Tibial nerve (tissue), 4 donors: ENCODE data around the gene PKNOX2. TPM values are rescaled to one million over a fixed set of nuclear protein-coding genes. Genes with fewer than 3 reads are reported as not detected.
A peak's percentile ranks its signal among the peaks of the same experiment; 100 is the strongest.

Experiments
- DNase-seq, 2 donors: peaks; one replicate each; pipeline ENCODE4 v3.0.0-alpha.2; 2019; ENCODE audit warnings: low spot score in 2 of 2
- H3K27ac ChIP-seq, 4 donors: fragments of 200-600 bp; sonication (generic) in 3 of 4; one replicate each; pipeline ENCODE4 v1.5.1; 2017 to 2019; ENCODE audit warnings: mild to moderate bottlenecking in 1 of 4
- H3K27me3 ChIP-seq, 2 donors: fragments of 200-600 bp; sonication (generic) in 1 of 2; one replicate each; pipeline versions ENCODE4 v1.5.1 to v1.6.0; 2017 to 2019
- H3K36me3 ChIP-seq, 3 donors: fragments of 200-600 bp; sonication (generic); one replicate each; pipeline ENCODE4 v1.5.1; 2018 to 2019
- H3K4me1 ChIP-seq, 4 donors: fragments of 200-600 bp; sonication (generic) in 3 of 4; one replicate each; pipeline ENCODE4 v1.5.1; 2017 to 2019
- H3K4me3 ChIP-seq, 4 donors: fragments of 200-600 bp; sonication (generic) in 3 of 4; one replicate each; pipeline ENCODE4 v1.5.1; 2017 to 2019; ENCODE audit warnings: mild to moderate bottlenecking in 1 of 4, moderate library complexity in 1 of 4
- H3K9me3 ChIP-seq, 4 donors: fragments of 200-600 bp; sonication (generic) in 3 of 4; one replicate each; pipeline ENCODE4 v1.5.1; 2017 to 2019
- CTCF ChIP-seq, 5 experiments: fragments of 200-600 bp in 3 of 5; fragments of 450-650 bp in 2 of 5; sonication (generic) in 3 of 5; IDR thresholded peaks; one replicate each; pipeline ENCODE4 v1.5.1; 2016 to 2019; ENCODE audit warnings: antibody characterized with exemption in 5 of 5, mild to moderate bottlenecking in 3 of 5, moderate library complexity in 2 of 5
- EP300 ChIP-seq, 2 donors: sonication (generic); formaldehyde crosslinking; IDR thresholded peaks; one replicate each; pipeline ENCODE4 v1.6.1; 2017; ENCODE audit warnings: antibody characterized with exemption in 2 of 2, mild to moderate bottlenecking in 1 of 2
- POLR2A ChIP-seq, 2 donors: fragments of 450-650 bp; IDR thresholded peaks; one replicate each; pipeline ENCODE4 v1.6.1; 2017; ENCODE audit warnings: antibody characterized with exemption in 2 of 2, mild to moderate bottlenecking in 2 of 2, moderate library complexity in 2 of 2
- WGBS, 2 donors: methylation state at CpG; one replicate each; pipeline ENCODE4 v1.1.5; 2018; 5-methylcytosine and 5-hydroxymethylcytosine counted together
- total RNA-seq, 4 donors: library from RNA; depleted of rRNA; stranded (reverse); fragments of >200 nt; gene quantifications; one replicate each; pipeline ENCODE4 v1.1.0, GENCODE V29; 2016

PKNOX2 gene
- total RNA-seq, 4 donors from 2014 or later: 5.7 to 7.2 (median 6.4) TPM

- Histone ChIP-seq H3K9me3 (no peaks in the 10 kb centered on the region), H3K4me3 (no peak overlapping the region), H3K4me1 (peaks cover 0 to 47% (median 6%) of the 10 kb centered on the region in 4 donors), H3K36me3 (peaks cover 0 to 17% (median 0%) of the 10 kb centered on the region in 3 donors), H3K27me3 (no peaks in the 10 kb centered on the region), H3K27ac (no peak overlapping the region)
- no peak for TF ChIP-seq CTCF (IDR thresholded peaks at IDR 0.05)
- no peak for TF ChIP-seq EP300 (IDR thresholded peaks at IDR 0.05)
- no peak for TF ChIP-seq POLR2A (IDR thresholded peaks at IDR 0.05)
- WGBS, 2 donors: 86 to 93% methylated on average over 13 of the region's 13 CpGs
- no peak for DNase-seq
These were observed 291.3 kb downstream of the PKNOX2 start for GRCh38 chr11:125455851-125456250.

GRCh38 chr11:125457814-125458343 is 293.3 kb downstream of the PKNOX2 start:
- peak; percentile 23 to 26 for DNase-seq
- Histone ChIP-seq H3K9me3 (no peaks in the 10 kb centered on the region), H3K4me3 (no peak overlapping the region), H3K4me1 (peaks cover 0 to 28% (median 0%) of the 10 kb centered on the region in 4 donors), H3K27ac (peak overlapping the region in 3 of 4 donors; percentile 42 to 77 (median 51)), H3K27me3 (no peaks in the 10 kb centered on the region), H3K36me3 (peaks cover 0 to 37% (median 0%) of the 10 kb centered on the region in 3 donors)
- peak in 1 of 2 donors; percentile 71 for TF ChIP-seq EP300 (IDR thresholded peaks at IDR 0.05)
- TF ChIP-seq CTCF (IDR thresholded peaks at IDR 0.05): no peak
- TF ChIP-seq POLR2A (IDR thresholded peaks at IDR 0.05): no peak
- WGBS, 2 donors: 19% methylated on average over 12 of the region's 12 CpGs

- 86 to 95% methylated on average over 5 to 6 of the region's 6 CpGs for WGBS, 2 donors
- no peak for DNase-seq
- Histone ChIP-seq H3K27me3 (no peaks in the 10 kb centered on the region), H3K4me1 (peaks cover 0 to 23% (median 0%) of the 10 kb centered on the region in 4 donors), H3K4me3 (no peak overlapping the region), H3K27ac (no peak overlapping the region), H3K36me3 (peaks cover 0 to 35% (median 0%) of the 10 kb centered on the region in 3 donors), H3K9me3 (no peaks in the 10 kb centered on the region)
- TF ChIP-seq POLR2A (IDR thresholded peaks at IDR 0.05) (no peak), CTCF (IDR thresholded peaks at IDR 0.05) (no peak), EP300 (IDR thresholded peaks at IDR 0.05) (no peak)
These were observed 295.7 kb downstream of the PKNOX2 start for GRCh38 chr11:125460275-125460674.

GRCh38 chr11:125463590-125464269 is 299.2 kb downstream of the PKNOX2 start:
- Histone ChIP-seq H3K27ac (no peak overlapping the region), H3K4me3 (no peak overlapping the region), H3K36me3 (peaks cover 0 to 30% (median 0%) of the 10 kb centered on the region in 3 donors), H3K4me1 (peaks cover 0 to 1% (median 0%) of the 10 kb centered on the region in 4 donors), H3K9me3 (no peaks in the 10 kb centered on the region), H3K27me3 (no peaks in the 10 kb centered on the region)
- TF ChIP-seq EP300 (IDR thresholded peaks at IDR 0.05): no peak
- TF ChIP-seq CTCF (IDR thresholded peaks at IDR 0.05): no peak
- TF ChIP-seq POLR2A (IDR thresholded peaks at IDR 0.05): no peak
- no peak for DNase-seq
- WGBS, 2 donors: 74 to 84% methylated on average over 5 of the region's 5 CpGs

GRCh38 chr11:125464270-125464662 is 299.7 kb downstream of the PKNOX2 start:
- DNase-seq: no peak
- TF ChIP-seq POLR2A (IDR thresholded peaks at IDR 0.05) (no peak), CTCF (IDR thresholded peaks at IDR 0.05) (no peak), EP300 (IDR thresholded peaks at IDR 0.05) (no peak)
- Histone ChIP-seq H3K36me3 (peaks cover 0 to 34% (median 0%) of the 10 kb centered on the region in 3 donors), H3K4me3 (no peak overlapping the region), H3K9me3 (no peaks in the 10 kb centered on the region), H3K4me1 (no peaks in the 10 kb centered on the region), H3K27ac (no peak overlapping the region), H3K27me3 (no peaks in the 10 kb centered on the region)
- 80 to 85% methylated on average over 4 of the region's 4 CpGs for WGBS, 2 donors
